Endothelial cell of umbilical vein (primary cell): ENCODE results near the gene ATP1A3. TPM values are rescaled to one million over a fixed set of nuclear protein-coding genes. Genes with fewer than 3 reads are reported as not detected.
A peak's percentile ranks its signal among the peaks of the same experiment; 100 is the strongest.

Experiments used
- BruUV-seq: library from RNA; stranded (reverse); fragments of 400-500 nt; replicated peaks from 2 replicates; lab custom pipeline; 2021; lab: Mats Ljungman, UMichigan
- CTCF ChIA-PET: fragments of 300-600, 350-600 bp; sonication (Branson Sonifier 250); formaldehyde crosslinking; loops from one replicate; lab custom pipeline; 2021; ENCODE audit warnings: antibody characterized with exemption, inconsistent platforms; lab: Charles Lee
- POLR2A ChIA-PET: fragments of 300-600, 350-600 bp; sonication (Branson Sonifier 250); formaldehyde crosslinking; loops from one replicate; lab custom pipeline; 2021; ENCODE audit warnings: antibody characterized with exemption, inconsistent platforms; lab: Charles Lee
- DNase-seq: peaks from one replicate; pipeline ENCODE4 v3.0.0-alpha.2; 2011; ENCODE audit warnings: low read depth, low spot score
- FAIRE-seq: peaks from 2 replicates; lab custom pipeline; 2011; peaks lifted over from hg19 to GRCh38; lab: Jason Lieb, UNC
- H2AFZ ChIP-seq: 2 replicates; pipeline ENCODE4 v1.6.0; 2012; ENCODE audit warnings: low read depth, low read length, control low read depth, inconsistent platforms
- H3K27ac ChIP-seq: 2 replicates; pipeline ENCODE4 v1.5.1; 2011; ENCODE audit warnings: low read depth, mild to moderate bottlenecking, control low read depth, low read length, moderate library complexity; ENCODE audit not compliant: insufficient read depth
- H3K27me3 ChIP-seq, 2 experiments: 2 replicates each; pipeline versions ENCODE4 v1.6.0 to v1.6.1; 2011; ENCODE audit warnings: low read length in 2 of 2, mixed read lengths in 1 of 2; ENCODE audit not compliant: control insufficient read depth in 2 of 2, insufficient read depth in 2 of 2
- H3K36me3 ChIP-seq, 2 experiments: 2 replicates in 1 of 2; 3 replicates in 1 of 2; pipeline ENCODE4 v1.5.1; 2011; ENCODE audit warnings: low read length in 2 of 2, mild to moderate bottlenecking in 1 of 2, moderate library complexity in 1 of 2; ENCODE audit not compliant: control insufficient read depth in 2 of 2, insufficient read depth in 2 of 2; ENCODE audit errors: extremely low read depth in 1 of 2
- H3K4me1 ChIP-seq: 3 replicates; pipeline ENCODE4 v1.5.1; 2011; ENCODE audit warnings: mild to moderate bottlenecking, low read length; ENCODE audit not compliant: control insufficient read depth, insufficient read depth; ENCODE audit errors: extremely low read depth
- H3K4me2 ChIP-seq: 2 replicates; pipeline ENCODE4 v1.6.1; 2011; ENCODE audit warnings: low read length, control low read depth, mixed read lengths; ENCODE audit not compliant: insufficient read depth
- H3K4me3 ChIP-seq, 3 experiments: fragments of 200-600 bp in 1 of 3; sonication (generic), shearing (Covaris generic) in 1 of 3; replicated peaks in 1 of 3; 2 replicates each; pipeline ENCODE4 v1.5.1; 2011 to 2016; ENCODE audit warnings: control low read depth in 3 of 3, low read length in 3 of 3, mild to moderate bottlenecking in 2 of 3, inconsistent platforms in 1 of 3, low read depth in 1 of 3, moderate library complexity in 1 of 3; ENCODE audit not compliant: insufficient read depth in 1 of 3
- H3K79me2 ChIP-seq: 2 replicates; pipeline ENCODE4 v1.6.0; 2012; ENCODE audit warnings: low read length, inconsistent platforms; ENCODE audit not compliant: control insufficient read depth, insufficient read depth
- H3K9ac ChIP-seq: replicated peaks from 2 replicates; pipeline ENCODE3; 2011; ENCODE audit warnings: low read length, control low read depth; ENCODE audit not compliant: insufficient read depth; ENCODE audit errors: extremely low read depth
- H3K9me1 ChIP-seq: replicated peaks from 3 replicates; pipeline ENCODE4 v1.6.0; 2011; ENCODE audit warnings: mild to moderate bottlenecking, low read length; ENCODE audit not compliant: control insufficient read depth, insufficient read depth; ENCODE audit errors: extremely low read depth
- H3K9me3 ChIP-seq: replicated peaks from 2 replicates; pipeline ENCODE4 v1.5.1; 2012; ENCODE audit warnings: low read length, inconsistent platforms; ENCODE audit not compliant: control insufficient read depth, insufficient read depth
- H4K20me1 ChIP-seq: replicated peaks from 2 replicates; pipeline ENCODE3; 2011; ENCODE audit warnings: mild to moderate bottlenecking, low read length; ENCODE audit not compliant: control insufficient read depth, insufficient read depth; ENCODE audit errors: extremely low read depth
- EZH2 ChIP-seq: IDR thresholded peaks from 2 replicates; pipeline ENCODE4 v1.6.1; 2012; ENCODE audit warnings: borderline replicate concordance, low read depth, mild to moderate bottlenecking, moderate library complexity, low read length, inconsistent platforms; ENCODE audit not compliant: severe bottlenecking
- FOS ChIP-seq: IDR thresholded peaks from 2 replicates; pipeline ENCODE4 v1.6.1; 2011; ENCODE audit warnings: mild to moderate bottlenecking, low read length, moderate library complexity, borderline replicate concordance; ENCODE audit not compliant: insufficient read depth
- dilution Hi-C: fragments of 300-500 bp; cut with MboI; formaldehyde crosslinking; loops from one replicate; pipeline ENCODE4 v1.15.0; 2019; ENCODE audit warnings: low sequenced_read_pairs; ENCODE audit not compliant: extremely low pct_ligation_motif_present
- intact Hi-C: fragments of 100-400 bp; cut with micrococcal nuclease; formaldehyde crosslinking; loops from one replicate; pipeline ENCODE4 v1.10.0; 2022
- polyA plus RNA-seq, 4 experiments: library from polyadenylated mRNA; depleted of rRNA in 3 of 4; stranded (reverse) in 3 of 4; unstranded in 1 of 4; fragments of >200 nt; gene quantifications; 2 replicates each; pipeline versions ENCODE4 v1.2.1 to v1.2.3, GENCODE V29; 2011 to 2012; ENCODE audit warnings: missing spikeins in 1 of 4
- total RNA-seq: library from RNA; stranded (reverse); gene quantifications from 2 replicates; pipeline ENCODE4 v1.2.3, GENCODE V29; 2021
- TF ChIP-seq, protein P1 (sequence below), 2 donors: IDR thresholded peaks; 1 replicate in 1 of 2; 2 replicates in 1 of 2; pipeline ENCODE4 v1.5.1; 2011; ENCODE audit warnings: low read length in 2 of 2, mild to moderate bottlenecking in 2 of 2, moderate library complexity in 2 of 2, control low read depth in 1 of 2, inconsistent platforms in 1 of 2, low read depth in 1 of 2; ENCODE audit not compliant: insufficient read depth in 1 of 2; ENCODE audit errors: extremely low read depth in 1 of 2

The ATP1A3 gene
- total and polyA plus RNA-seq, 2 donors (not counting 3 experiments of a cell fraction or from before 2014, with no cell fraction given): 0.40 TPM; not detected in 1

DNA sequence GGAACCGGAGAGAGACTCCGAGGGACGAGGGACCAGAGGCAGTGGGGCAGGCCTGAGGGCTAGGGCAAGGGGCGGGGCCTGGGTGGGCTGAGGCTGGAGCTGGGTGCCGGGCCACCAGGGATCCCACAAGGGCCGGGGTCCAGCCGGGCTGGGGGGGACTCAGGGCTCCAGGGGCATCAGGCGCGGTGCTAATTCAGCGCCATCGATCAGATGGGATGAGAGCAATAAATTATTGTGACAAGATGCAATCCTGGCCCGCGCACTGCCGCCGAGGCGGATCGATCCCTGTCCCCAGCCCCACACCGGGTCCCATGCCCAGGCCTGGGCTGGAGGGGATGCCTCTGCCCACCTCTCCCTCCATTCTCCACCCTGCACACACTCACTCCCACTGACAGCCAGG, 71.4 kb downstream of the ATP1A3 start:
- no peak overlapping the region for H3K9ac ChIP-seq
- no peaks in the 10 kb centered on the region for H3K9me1 ChIP-seq
- no peak overlapping the region for H3K4me2 ChIP-seq
- H3K27me3 ChIP-seq: peaks cover 49 to 53% of the 10 kb centered on the region in 2 experiments
- no peak overlapping the region for H3K4me3 ChIP-seq
- no peaks in the 10 kb centered on the region for H3K36me3 ChIP-seq
- no peaks in the 10 kb centered on the region for H3K79me2 ChIP-seq
- FAIRE-seq (no peak), DNase-seq (no peak)
- no peaks in the 10 kb centered on the region for H4K20me1 ChIP-seq
- H3K9me3 ChIP-seq: no peaks in the 10 kb centered on the region
- dilution Hi-C loops (no loop called here), intact Hi-C loops (no loop called here)
- POLR2A ChIA-PET: no interaction called here
- H3K4me1 ChIP-seq: no peaks in the 10 kb centered on the region
- CTCF ChIA-PET: no interaction called here
- H2AFZ ChIP-seq: no peak overlapping the region
- H3K27ac ChIP-seq: no peak overlapping the region
- no TSS peak for BruUV-seq
- TF ChIP-seq FOS (no peak), EZH2 (peak; percentile 54)
- TF ChIP-seq, protein P1, sequence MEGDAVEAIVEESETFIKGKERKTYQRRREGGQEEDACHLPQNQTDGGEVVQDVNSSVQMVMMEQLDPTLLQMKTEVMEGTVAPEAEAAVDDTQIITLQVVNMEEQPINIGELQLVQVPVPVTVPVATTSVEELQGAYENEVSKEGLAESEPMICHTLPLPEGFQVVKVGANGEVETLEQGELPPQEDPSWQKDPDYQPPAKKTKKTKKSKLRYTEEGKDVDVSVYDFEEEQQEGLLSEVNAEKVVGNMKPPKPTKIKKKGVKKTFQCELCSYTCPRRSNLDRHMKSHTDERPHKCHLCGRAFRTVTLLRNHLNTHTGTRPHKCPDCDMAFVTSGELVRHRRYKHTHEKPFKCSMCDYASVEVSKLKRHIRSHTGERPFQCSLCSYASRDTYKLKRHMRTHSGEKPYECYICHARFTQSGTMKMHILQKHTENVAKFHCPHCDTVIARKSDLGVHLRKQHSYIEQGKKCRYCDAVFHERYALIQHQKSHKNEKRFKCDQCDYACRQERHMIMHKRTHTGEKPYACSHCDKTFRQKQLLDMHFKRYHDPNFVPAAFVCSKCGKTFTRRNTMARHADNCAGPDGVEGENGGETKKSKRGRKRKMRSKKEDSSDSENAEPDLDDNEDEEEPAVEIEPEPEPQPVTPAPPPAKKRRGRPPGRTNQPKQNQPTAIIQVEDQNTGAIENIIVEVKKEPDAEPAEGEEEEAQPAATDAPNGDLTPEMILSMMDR (IDR thresholded peaks at IDR 0.05; ENCODE audit: extremely low read depth in 1 of 2, insufficient read depth in 1 of 2, low read depth in 1 of 2, low read length in 2 of 2): no peak
